ENCODE results near the gene UCHL3. TPM values are rescaled to one million over a fixed set of nuclear protein-coding genes. Genes with fewer than 3 reads are reported as not detected.

Gene UCHL3
- total RNA-seq, 2 experiments from 2014 or later: 16.0 to 17.7 TPM

DNA sequence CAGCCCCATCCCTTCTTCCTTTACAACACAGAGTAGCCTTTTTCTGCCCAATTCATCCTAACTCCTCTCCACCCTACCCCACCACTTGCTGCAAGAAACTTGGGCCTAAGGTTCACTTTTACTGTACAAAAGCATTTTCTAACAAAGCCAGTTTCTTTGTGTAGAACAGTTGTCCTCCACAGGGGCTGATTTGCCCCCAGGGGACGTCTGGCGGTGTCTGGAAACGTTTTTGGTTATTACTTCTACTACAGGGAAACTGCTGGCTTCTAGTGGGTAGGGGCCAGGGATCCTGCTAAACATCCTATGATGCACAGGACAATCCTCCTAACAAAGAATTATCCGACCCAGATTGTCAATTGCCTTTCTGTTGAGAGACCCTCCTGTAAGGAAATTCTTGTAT is 79.2 kb downstream of the UCHL3 start:
- TF ChIP-seq, protein P1, sequence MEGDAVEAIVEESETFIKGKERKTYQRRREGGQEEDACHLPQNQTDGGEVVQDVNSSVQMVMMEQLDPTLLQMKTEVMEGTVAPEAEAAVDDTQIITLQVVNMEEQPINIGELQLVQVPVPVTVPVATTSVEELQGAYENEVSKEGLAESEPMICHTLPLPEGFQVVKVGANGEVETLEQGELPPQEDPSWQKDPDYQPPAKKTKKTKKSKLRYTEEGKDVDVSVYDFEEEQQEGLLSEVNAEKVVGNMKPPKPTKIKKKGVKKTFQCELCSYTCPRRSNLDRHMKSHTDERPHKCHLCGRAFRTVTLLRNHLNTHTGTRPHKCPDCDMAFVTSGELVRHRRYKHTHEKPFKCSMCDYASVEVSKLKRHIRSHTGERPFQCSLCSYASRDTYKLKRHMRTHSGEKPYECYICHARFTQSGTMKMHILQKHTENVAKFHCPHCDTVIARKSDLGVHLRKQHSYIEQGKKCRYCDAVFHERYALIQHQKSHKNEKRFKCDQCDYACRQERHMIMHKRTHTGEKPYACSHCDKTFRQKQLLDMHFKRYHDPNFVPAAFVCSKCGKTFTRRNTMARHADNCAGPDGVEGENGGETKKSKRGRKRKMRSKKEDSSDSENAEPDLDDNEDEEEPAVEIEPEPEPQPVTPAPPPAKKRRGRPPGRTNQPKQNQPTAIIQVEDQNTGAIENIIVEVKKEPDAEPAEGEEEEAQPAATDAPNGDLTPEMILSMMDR (IDR thresholded peaks at IDR 0.05): no peak
- no peak for DNase-seq
- Histone ChIP-seq H3K36me3 (ENCODE audit: insufficient read depth, low read length) (peaks cover 13% of the 10 kb centered on the region), H3K4me3 (ENCODE audit: low read length) (no peak overlapping the region), H3K27me3 (ENCODE audit: control insufficient read depth in 1 of 2, insufficient read depth in 2 of 2, low read length in 2 of 2) (no peaks in the 10 kb centered on the region), H3K27ac (ENCODE audit: low read depth in 1 of 2, low read length in 2 of 2) (no peak overlapping the region), H3K4me1 (ENCODE audit: insufficient read depth, low read length) (no peaks in the 10 kb centered on the region), H3K9me3 (ENCODE audit: control insufficient read depth in 1 of 2, insufficient read depth in 1 of 2, low read length in 2 of 2) (no peaks in the 10 kb centered on the region)
- no peak overlapping the region for H3K4me3 Mint-ChIP-seq
- intact Hi-C loops (cut with DNase I, micrococcal nuclease): no loop called here
- no peak overlapping the region for H3K27ac Mint-ChIP-seq
- no peaks in the 10 kb centered on the region for H3K9me3 Mint-ChIP-seq
- H3K4me1 Mint-ChIP-seq (ENCODE audit: low read depth): peaks cover 14% of the 10 kb centered on the region
- no peak for ATAC-seq (ENCODE audit: poor library complexity)
- peaks cover 23% of the 10 kb centered on the region for H3K36me3 Mint-ChIP-seq (ENCODE audit: low read depth)
- no peaks in the 10 kb centered on the region for H3K27me3 Mint-ChIP-seq
- POLR2A ChIA-PET: no interaction called here
- CTCF ChIA-PET: no interaction called here

DNA sequence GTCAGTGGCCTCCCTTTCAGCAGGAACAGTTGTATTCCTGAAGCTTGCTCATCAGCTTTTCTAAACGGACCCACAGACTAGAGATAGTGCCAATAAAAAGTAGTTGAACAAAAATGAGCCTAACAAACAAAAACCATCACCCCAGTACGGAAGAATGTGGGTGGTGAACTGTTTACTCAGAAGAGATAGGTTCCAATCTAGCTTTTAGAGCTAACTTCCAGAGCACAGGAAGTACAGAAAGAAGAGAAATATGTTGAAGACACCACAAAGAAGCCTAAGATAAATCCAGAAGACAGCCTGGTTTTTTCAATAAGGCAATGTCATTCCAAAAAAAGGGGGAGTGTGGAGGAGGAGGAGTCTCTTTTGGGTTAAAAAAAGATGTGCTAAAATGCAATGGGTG is 83.7 kb downstream of the UCHL3 start:
- intact Hi-C loops (cut with DNase I, micrococcal nuclease): no loop called here
- H3K27me3 ChIP-seq (ENCODE audit: control insufficient read depth in 1 of 2, insufficient read depth in 2 of 2, low read length in 2 of 2): no peaks in the 10 kb centered on the region
- ATAC-seq (ENCODE audit: poor library complexity) (no peak), DNase-seq (no peak)
- Mint-ChIP-seq H3K27me3 (peaks cover 10% of the 10 kb centered on the region), H3K4me3 (peak overlapping the region; percentile 69), H3K4me1 (ENCODE audit: low read depth) (peaks cover 24% of the 10 kb centered on the region), H3K36me3 (ENCODE audit: low read depth) (no peaks in the 10 kb centered on the region), H3K27ac (peak overlapping the region; percentile 68), H3K9me3 (no peaks in the 10 kb centered on the region)
- peaks cover 15% of the 10 kb centered on the region for H3K4me1 ChIP-seq (ENCODE audit: insufficient read depth, low read length)
- H3K36me3 ChIP-seq (ENCODE audit: insufficient read depth, low read length): peaks cover under 1% of the 10 kb centered on the region
- ChIA-PET CTCF (interaction anchor here (1.5 kb wide), 1 partner anchor 14 kb away, joined by 4 read pairs; no protein-coding TSS in a partner anchor), POLR2A (interaction anchor here (0.9 to 1.3 kb wide), 2 partner anchors 102 to 307 kb away, joined by 3 to 4 read pairs; no protein-coding TSS in a partner anchor)
- H3K27ac ChIP-seq (ENCODE audit: low read depth in 1 of 2, low read length in 2 of 2): no peak overlapping the region
- H3K9me3 ChIP-seq (ENCODE audit: control insufficient read depth in 1 of 2, insufficient read depth in 1 of 2, low read length in 2 of 2): no peaks in the 10 kb centered on the region
- no peak overlapping the region for H3K4me3 ChIP-seq (ENCODE audit: low read length)
- TF ChIP-seq, protein P1 (IDR thresholded peaks at IDR 0.05): no peak

DNA sequence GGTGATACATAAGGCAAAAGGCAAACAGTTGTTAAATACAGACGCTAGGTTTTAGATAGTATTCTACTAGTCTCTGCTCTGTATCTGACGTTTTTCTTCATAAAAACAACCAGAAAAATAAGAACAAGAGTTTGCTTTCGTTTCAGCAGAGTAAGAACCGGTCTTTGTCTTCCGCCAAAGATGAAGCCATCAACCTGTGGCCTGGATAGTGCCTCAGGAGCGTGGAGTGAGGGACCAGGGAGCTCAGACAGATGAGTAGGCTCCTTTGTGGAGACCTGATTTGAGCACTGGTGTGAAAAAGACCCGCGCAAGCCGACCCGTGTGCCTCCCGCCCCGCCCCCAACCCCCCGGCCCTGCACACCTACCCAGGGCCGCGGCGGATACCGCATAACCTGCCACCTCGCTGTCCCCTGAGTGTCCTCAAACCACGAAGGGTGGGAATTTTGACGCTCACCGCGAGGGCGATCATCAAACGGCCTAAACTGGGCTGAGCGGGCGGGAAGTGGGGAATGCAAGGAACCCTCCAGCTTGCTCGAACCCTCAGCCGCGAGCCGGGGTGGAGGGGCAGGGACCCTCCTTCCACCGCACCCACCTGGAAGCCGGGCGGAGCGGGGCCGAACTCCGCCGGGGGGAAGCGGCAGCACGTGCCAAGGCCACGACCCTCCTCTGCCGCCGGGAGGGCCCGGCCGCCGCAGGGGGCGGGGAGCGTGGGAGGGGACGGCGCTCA is 85.7 kb downstream of the UCHL3 start:
- peak in 7 of 14 experiments; percentile 2 to 50 (median 24) for DNase-seq
- CTCF ChIA-PET: no interaction called here

More for the DNA sequence above, 85.7 kb downstream of the UCHL3 start:
- peak overlapping the region; percentile 37 for H3K4me3 ChIP-seq (ENCODE audit: low read length)
- H3K36me3 Mint-ChIP-seq (ENCODE audit: low read depth): no peaks in the 10 kb centered on the region
- H3K27me3 ChIP-seq (ENCODE audit: control insufficient read depth in 1 of 2, insufficient read depth in 2 of 2, low read length in 2 of 2): no peaks in the 10 kb centered on the region
- ATAC-seq (ENCODE audit: poor library complexity): no peak
- TF ChIP-seq, protein P1 (IDR thresholded peaks at IDR 0.05): no peak
- POLR2A ChIA-PET: interaction anchor here (0.7 to 1.1 kb wide), 2 partner anchors 59 to 96 kb away, joined by 3 read pairs; no protein-coding TSS in a partner anchor
- H3K27ac ChIP-seq (ENCODE audit: low read depth in 1 of 2, low read length in 2 of 2): no peak overlapping the region
- no peaks in the 10 kb centered on the region for H3K36me3 ChIP-seq (ENCODE audit: insufficient read depth, low read length)
- peaks cover 10% of the 10 kb centered on the region for H3K27me3 Mint-ChIP-seq
- H3K4me3 Mint-ChIP-seq: peak overlapping the region; percentile 90
- H3K27ac Mint-ChIP-seq: peak overlapping the region; percentile 84
- intact Hi-C loops (cut with DNase I, micrococcal nuclease): loop anchor here in 1 of 2 experiments (5.0 kb wide), 2 partner anchors 83 to 1252 kb away; partner anchors contain the start of gene KCTD12
- no peaks in the 10 kb centered on the region for H3K9me3 Mint-ChIP-seq
- peaks cover 24% of the 10 kb centered on the region for H3K4me1 Mint-ChIP-seq (ENCODE audit: low read depth)
- no peaks in the 10 kb centered on the region for H3K9me3 ChIP-seq (ENCODE audit: control insufficient read depth in 1 of 2, insufficient read depth in 1 of 2, low read length in 2 of 2)
- H3K4me1 ChIP-seq (ENCODE audit: insufficient read depth, low read length): peaks cover 15% of the 10 kb centered on the region
